H1 (cell line): ENCODE results near the gene TBC1D16. TPM values are rescaled to one million over a fixed set of nuclear protein-coding genes. Genes with fewer than 3 reads are reported as not detected.

Experiments
- BRCA1 ChIP-seq: IDR thresholded peaks from 2 replicates; pipeline ENCODE4 v1.6.1; 2012; ENCODE audit warnings: low read depth, low read length, improper control_type of control experiment
- CHD7 ChIP-seq: fragments of 300-600 bp; sonication (generic); IDR thresholded peaks from 2 replicates; pipeline ENCODE4 v1.7.1; 2012; ENCODE audit warnings: low read length, moderate library complexity, mild to moderate bottlenecking, inconsistent platforms; ENCODE audit not compliant: insufficient replicate concordance
- HDAC6 ChIP-seq: IDR thresholded peaks from one replicate; pipeline ENCODE4 v1.7.1; 2012; ENCODE audit warnings: low read depth, mild to moderate bottlenecking, inconsistent platforms, low read length, moderate library complexity
- MAFK ChIP-seq: IDR thresholded peaks from 2 replicates; pipeline ENCODE4 v1.6.1; 2012; ENCODE audit warnings: low read depth, mild to moderate bottlenecking, improper control_type of control experiment, low read length
- NRF1 ChIP-seq: IDR thresholded peaks from 2 replicates; pipeline ENCODE4 v1.6.1; 2011; ENCODE audit warnings: mild to moderate bottlenecking, low read depth, low read length, improper control_type of control experiment
- POLR2A ChIP-seq, 2 experiments: IDR thresholded peaks; 1 replicate in 1 of 2; 2 replicates in 1 of 2; pipeline ENCODE4 v1.6.1; 2011; ENCODE audit warnings: low read depth in 2 of 2, low read length in 2 of 2, mild to moderate bottlenecking in 2 of 2; ENCODE audit errors: control extremely low read depth in 1 of 2
- RNF2 ChIP-seq: fragments of 200-900, 300-1000 bp; sonication (generic); IDR thresholded peaks from 2 replicates; pipeline ENCODE4 v1.7.1; 2016; ENCODE audit warnings: borderline replicate concordance, low read depth, mild to moderate bottlenecking, antibody characterized with exemption, low read length; ENCODE audit not compliant: poor library complexity, severe bottlenecking; ENCODE audit errors: missing control alignments
- SIRT6 ChIP-seq: IDR thresholded peaks from one replicate; pipeline ENCODE4 v1.7.1; 2012; ENCODE audit warnings: low read length, inconsistent platforms
- SIX5 ChIP-seq: IDR thresholded peaks from 2 replicates; pipeline ENCODE4 v1.6.1; 2011; ENCODE audit warnings: mild to moderate bottlenecking, low read depth, low read length
- SP1 ChIP-seq: IDR thresholded peaks from 2 replicates; pipeline ENCODE4 v1.6.1; 2011; ENCODE audit warnings: low read depth, low read length
- SP2 ChIP-seq: IDR thresholded peaks from 2 replicates; pipeline ENCODE4 v1.6.1; 2012; ENCODE audit warnings: mild to moderate bottlenecking, low read length, inconsistent platforms
- ZNF274 ChIP-seq: IDR thresholded peaks from 2 replicates; pipeline ENCODE4 v1.7.0; 2012; ENCODE audit warnings: low read length, borderline replicate concordance; ENCODE audit errors: extremely low read depth
- polyA plus RNA-seq, 7 experiments: library from polyadenylated mRNA; depleted of rRNA in 3 of 7; stranded (reverse) in 5 of 7; unstranded in 2 of 7; fragments of >200 nt in 5 of 7; fragments of 200-250 nt in 2 of 7; gene quantifications; 1 replicate in 5 of 7; 2 replicates in 1 of 7; 4 replicates in 1 of 7; pipeline versions ENCODE4 v1.2.1 to v1.2.3, GENCODE V29; 2011 to 2013; ENCODE audit warnings: missing spikeins in 2 of 7, mixed read lengths in 2 of 7
- total RNA-seq: library from RNA; stranded (reverse); fragmentation: NEBNext Ultra II Directional; extraction: Animal tissue kit (Norgen Biotek cat#: 25700); gene quantifications from 2 replicates; pipeline ENCODE4 v1.2.1, GENCODE V29; 2021

Gene TBC1D16
- total and polyA plus RNA-seq, 2 of the 8 experiments (the other 6 are each of a cell fraction or from before 2014, with no cell fraction given) = 21.1 to 109 TPM

GRCh38 chr17:79944251-79944812, 91.3 kb downstream of the TBC1D16 start (continued):
- TF ChIP-seq CHD7 = no peak
- no peak for TF ChIP-seq MAFK
- no peak for TF ChIP-seq NRF1
- no peak for TF ChIP-seq SIX5
- no peak for TF ChIP-seq BRCA1
- TF ChIP-seq HDAC6 = no peak
- TF ChIP-seq ZNF274 = no peak
- TF ChIP-seq RNF2 = no peak
- no peak for TF ChIP-seq POLR2A (IDR thresholded peaks at IDR 0.05; ENCODE audit: control extremely low read depth in 1 of 2, low read depth in 2 of 2, low read length in 2 of 2)
- TF ChIP-seq SP2 = no peak
- TF ChIP-seq SP1 = no peak
- no peak for TF ChIP-seq SIRT6
